ENCODE data around the gene MAGED2. TPM values are rescaled to one million over a fixed set of nuclear protein-coding genes. Genes with fewer than 3 reads are reported as not detected.
"Not testable (repeated sequence)": the region's sequence is repeated elsewhere in the genome, so short reads cannot be mapped to it uniquely, and the experiment has no call there.

The MAGED2 gene
- total RNA-seq, 1 experiment from 2014 or later, result 284 TPM

- in situ Hi-C loops (cut with HindIII; ENCODE audit: low pct_unique_long_range_greater_than_20kb, low sequenced_read_pairs), result no loop called here
- DNase-seq (ENCODE audit: low read depth), result no peak
These were observed 3.8 kb downstream of the MAGED2 start for GRCh38 chrX:54811301-54811885.

DNA sequence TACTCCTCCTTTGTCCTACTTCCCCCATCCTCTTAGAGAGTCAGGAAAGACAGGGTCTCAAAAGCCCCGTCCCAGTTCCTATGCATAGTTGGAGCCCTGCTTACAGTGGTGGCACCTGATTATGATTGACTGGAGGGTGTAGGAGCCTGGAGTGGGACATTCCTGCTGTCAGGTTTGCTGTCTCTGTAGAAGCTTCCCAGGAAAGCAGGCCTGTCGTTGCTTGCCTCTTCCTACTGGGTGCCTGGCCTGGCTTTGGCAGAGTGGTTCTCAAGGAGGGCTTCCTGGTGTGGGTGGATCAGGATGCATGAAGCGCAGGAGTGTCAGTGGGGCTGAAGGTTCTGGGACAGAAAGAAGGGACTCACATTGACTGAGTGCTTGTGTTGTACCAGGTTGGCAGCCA is 4.8 kb downstream of the MAGED2 start:
- no peak for DNase-seq (ENCODE audit: low read depth)
- in situ Hi-C loops (cut with HindIII; ENCODE audit: low pct_unique_long_range_greater_than_20kb, low sequenced_read_pairs), result no loop called here

- DNase-seq (ENCODE audit: low read depth), result no peak
- in situ Hi-C loops (cut with HindIII; ENCODE audit: low pct_unique_long_range_greater_than_20kb, low sequenced_read_pairs), result no loop called here
These were observed 9.8 kb downstream of the MAGED2 start for GRCh38 chrX:54817220-54817820.

GRCh38 chrX:54818221-54818620 is 10.7 kb downstream of the MAGED2 start:
- DNase-seq (ENCODE audit: low read depth), result no peak
- in situ Hi-C loops (cut with HindIII; ENCODE audit: low pct_unique_long_range_greater_than_20kb, low sequenced_read_pairs), result no loop called here

GRCh38 chrX:54819201-54819600 is 11.7 kb downstream of the MAGED2 start:
- in situ Hi-C loops (cut with HindIII; ENCODE audit: low pct_unique_long_range_greater_than_20kb, low sequenced_read_pairs), result no loop called here
- no peak for DNase-seq (ENCODE audit: low read depth)

DNA sequence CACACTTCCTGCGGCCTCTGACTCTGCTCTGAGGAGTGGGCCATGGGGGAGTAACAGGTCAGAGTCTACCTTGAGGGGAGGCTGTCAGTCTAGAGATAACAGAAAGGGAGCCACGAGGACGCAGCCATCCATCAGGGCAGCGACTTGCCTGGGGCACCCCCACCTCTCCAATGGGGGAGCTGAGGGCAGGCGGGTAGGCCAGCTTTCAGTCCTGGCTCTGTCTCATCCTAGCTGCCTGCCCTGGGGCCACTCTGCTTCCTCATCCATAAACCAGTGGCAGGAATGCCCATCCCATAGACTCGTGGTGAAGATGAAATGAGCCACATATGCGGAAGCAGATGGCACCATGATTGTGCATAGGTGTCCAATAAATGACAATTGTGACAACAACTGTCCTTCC is 13.2 kb downstream of the MAGED2 start:
- in situ Hi-C loops (cut with HindIII; ENCODE audit: low pct_unique_long_range_greater_than_20kb, low sequenced_read_pairs), result no loop called here
- no peak for DNase-seq (ENCODE audit: low read depth)

- DNase-seq (ENCODE audit: low read depth), result no peak
- in situ Hi-C loops (cut with HindIII; ENCODE audit: low pct_unique_long_range_greater_than_20kb, low sequenced_read_pairs), result no loop called here
These were observed 13.8 kb downstream of the MAGED2 start for GRCh38 chrX:54821310-54821709.

DNA sequence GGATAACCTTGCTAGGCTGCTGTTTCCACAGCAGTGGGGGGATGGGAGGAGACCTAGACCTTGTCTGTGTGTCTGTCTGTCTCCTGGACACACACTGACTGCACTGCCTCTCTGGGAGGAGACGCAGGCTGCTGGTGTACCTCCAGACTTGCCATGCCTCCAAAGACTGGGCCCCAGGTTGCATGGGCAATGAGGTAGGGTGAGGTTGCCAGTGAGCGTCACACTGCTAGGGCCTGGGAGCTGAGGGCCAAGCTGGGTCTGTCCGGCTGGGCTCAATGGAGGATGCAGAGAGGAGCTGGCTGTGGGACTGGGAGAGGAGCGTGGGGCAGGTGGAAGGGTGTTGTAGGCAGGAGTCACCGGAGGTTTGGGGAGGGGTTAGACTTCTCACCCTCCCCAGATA is 16.6 kb downstream of the MAGED2 start:
- in situ Hi-C loops (cut with HindIII; ENCODE audit: low pct_unique_long_range_greater_than_20kb, low sequenced_read_pairs), result no loop called here
- DNase-seq (ENCODE audit: low read depth), result no peak

DNA sequence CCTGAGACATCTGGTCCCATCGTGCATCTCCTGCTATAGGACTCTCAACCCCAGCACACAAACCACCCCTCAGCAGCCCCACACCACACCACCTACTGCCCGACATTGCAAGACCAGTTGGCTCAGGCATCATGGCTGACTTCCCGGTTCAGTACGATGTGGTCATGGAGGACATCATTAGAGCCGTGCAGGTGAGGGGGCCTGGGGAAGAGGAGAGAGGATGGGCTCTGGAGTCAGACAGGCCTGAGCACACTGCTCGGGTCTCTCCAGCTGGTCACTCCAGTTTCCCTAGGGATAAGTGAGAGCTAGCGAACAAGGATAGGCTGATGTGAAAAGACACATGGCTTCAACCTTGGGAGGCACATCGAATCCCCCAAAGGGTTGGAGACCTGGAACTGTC is 17.2 kb downstream of the MAGED2 start:
- DNase-seq (ENCODE audit: low read depth), result no peak
- in situ Hi-C loops (cut with HindIII; ENCODE audit: low pct_unique_long_range_greater_than_20kb, low sequenced_read_pairs), result no loop called here

- in situ Hi-C loops (cut with HindIII; ENCODE audit: low pct_unique_long_range_greater_than_20kb, low sequenced_read_pairs), result no loop called here
These were observed 18.3 kb downstream of the MAGED2 start for GRCh38 chrX:54825716-54826438.

GRCh38 chrX:54826598-54826997 is 19.1 kb downstream of the MAGED2 start:
- DNase-seq (ENCODE audit: low read depth), result no peak
- in situ Hi-C loops (cut with HindIII; ENCODE audit: low pct_unique_long_range_greater_than_20kb, low sequenced_read_pairs), result no loop called here

More at GRCh38 chrX:54825716-54826438, 18.3 kb downstream of the MAGED2 start:
- DNase-seq (ENCODE audit: low read depth), result no peak

- no peak for DNase-seq (ENCODE audit: low read depth)
- in situ Hi-C loops (cut with HindIII; ENCODE audit: low pct_unique_long_range_greater_than_20kb, low sequenced_read_pairs), result no loop called here
These were observed 31.0 kb downstream of the MAGED2 start for GRCh38 chrX:54838583-54838982.

GRCh38 chrX:54841184-54841874 is 33.8 kb downstream of the MAGED2 start:
- in situ Hi-C loops (cut with HindIII; ENCODE audit: low pct_unique_long_range_greater_than_20kb, low sequenced_read_pairs), result not testable (repeated sequence)

DNA sequence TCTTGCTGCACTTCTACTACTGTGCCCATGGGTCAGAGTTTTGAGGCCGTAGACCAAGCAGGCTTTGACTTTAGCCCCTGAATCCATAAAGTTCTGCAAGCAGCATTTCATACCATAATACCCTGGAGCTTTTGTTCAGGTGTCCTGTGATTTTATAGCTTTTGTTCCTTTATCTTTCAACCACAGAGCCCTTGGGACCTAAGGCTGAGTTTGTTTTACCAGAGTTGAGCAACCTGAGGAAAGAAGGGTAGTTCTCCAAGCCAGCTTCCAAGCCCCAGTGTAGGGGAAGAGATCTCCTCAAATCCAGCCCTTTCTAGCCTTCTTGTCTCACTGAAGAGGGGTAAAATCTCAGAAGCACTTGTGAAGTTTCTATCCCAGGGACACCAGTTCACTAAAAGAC is 35.1 kb downstream of the MAGED2 start:
- in situ Hi-C loops (cut with HindIII; ENCODE audit: low pct_unique_long_range_greater_than_20kb, low sequenced_read_pairs), result no loop called here
- no peak for DNase-seq (ENCODE audit: low read depth)

More at GRCh38 chrX:54841184-54841874, 33.8 kb downstream of the MAGED2 start:
- not testable (repeated sequence) for DNase-seq (ENCODE audit: low read depth)

DNA sequence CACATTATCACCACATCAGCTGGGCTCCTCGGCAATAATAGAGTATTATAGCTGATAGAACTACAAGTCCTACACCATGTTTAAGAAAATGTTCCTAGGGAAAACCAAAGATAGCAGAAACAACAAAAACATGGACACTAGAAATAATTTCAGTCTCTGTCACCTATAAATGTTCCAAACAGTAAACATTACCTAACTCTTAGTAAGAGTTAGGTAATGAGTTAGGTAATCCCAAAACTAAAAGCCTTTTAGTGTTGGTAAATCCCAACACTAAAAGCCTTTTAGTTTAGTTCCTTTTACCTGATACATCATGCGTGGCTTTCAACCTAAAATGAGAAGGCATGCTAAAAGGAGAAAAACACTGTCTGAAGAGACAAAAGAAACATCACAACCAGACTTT is 35.5 kb downstream of the MAGED2 start:
- no peak for DNase-seq (ENCODE audit: low read depth)
- in situ Hi-C loops (cut with HindIII; ENCODE audit: low pct_unique_long_range_greater_than_20kb, low sequenced_read_pairs), result no loop called here

- DNase-seq (ENCODE audit: low read depth); in situ Hi-C loops (cut with HindIII; ENCODE audit: low pct_unique_long_range_greater_than_20kb, low sequenced_read_pairs): not testable (repeated sequence)
These were observed 40.2 kb downstream of the MAGED2 start for GRCh38 chrX:54847700-54848099.

GRCh38 chrX:54865208-54865607 is 57.7 kb downstream of the MAGED2 start:
- in situ Hi-C loops (cut with HindIII; ENCODE audit: low pct_unique_long_range_greater_than_20kb, low sequenced_read_pairs), result no loop called here
- no peak for DNase-seq (ENCODE audit: low read depth)
